ENCODE results near the gene CFAP299.

GRCh38 chr4:80963051-80963450 is 627.5 kb downstream of the CFAP299 start:
- TF ChIP-seq, protein P1, sequence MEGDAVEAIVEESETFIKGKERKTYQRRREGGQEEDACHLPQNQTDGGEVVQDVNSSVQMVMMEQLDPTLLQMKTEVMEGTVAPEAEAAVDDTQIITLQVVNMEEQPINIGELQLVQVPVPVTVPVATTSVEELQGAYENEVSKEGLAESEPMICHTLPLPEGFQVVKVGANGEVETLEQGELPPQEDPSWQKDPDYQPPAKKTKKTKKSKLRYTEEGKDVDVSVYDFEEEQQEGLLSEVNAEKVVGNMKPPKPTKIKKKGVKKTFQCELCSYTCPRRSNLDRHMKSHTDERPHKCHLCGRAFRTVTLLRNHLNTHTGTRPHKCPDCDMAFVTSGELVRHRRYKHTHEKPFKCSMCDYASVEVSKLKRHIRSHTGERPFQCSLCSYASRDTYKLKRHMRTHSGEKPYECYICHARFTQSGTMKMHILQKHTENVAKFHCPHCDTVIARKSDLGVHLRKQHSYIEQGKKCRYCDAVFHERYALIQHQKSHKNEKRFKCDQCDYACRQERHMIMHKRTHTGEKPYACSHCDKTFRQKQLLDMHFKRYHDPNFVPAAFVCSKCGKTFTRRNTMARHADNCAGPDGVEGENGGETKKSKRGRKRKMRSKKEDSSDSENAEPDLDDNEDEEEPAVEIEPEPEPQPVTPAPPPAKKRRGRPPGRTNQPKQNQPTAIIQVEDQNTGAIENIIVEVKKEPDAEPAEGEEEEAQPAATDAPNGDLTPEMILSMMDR (conservative IDR thresholded peaks at IDR 0.05; ENCODE audit: low read length): no peak
- TF ChIP-seq EZH2phosphoT487 (IDR thresholded peaks at IDR 0.05; ENCODE audit: borderline replicate concordance, low read depth, low read length): no peak
